HG02884 (cell line): Measurements from ENCODE around the gene OSBPL1A.

Experiments
- ATAC-seq: cut with Tn5 transposase; IDR thresholded peaks from one replicate; pipeline ENCODE4 v1.9.1; 2021; ENCODE audit warnings: mild to moderate bottlenecking, moderate library complexity; ENCODE audit not compliant: unreplicated experiment

OSBPL1A gene

DNA sequence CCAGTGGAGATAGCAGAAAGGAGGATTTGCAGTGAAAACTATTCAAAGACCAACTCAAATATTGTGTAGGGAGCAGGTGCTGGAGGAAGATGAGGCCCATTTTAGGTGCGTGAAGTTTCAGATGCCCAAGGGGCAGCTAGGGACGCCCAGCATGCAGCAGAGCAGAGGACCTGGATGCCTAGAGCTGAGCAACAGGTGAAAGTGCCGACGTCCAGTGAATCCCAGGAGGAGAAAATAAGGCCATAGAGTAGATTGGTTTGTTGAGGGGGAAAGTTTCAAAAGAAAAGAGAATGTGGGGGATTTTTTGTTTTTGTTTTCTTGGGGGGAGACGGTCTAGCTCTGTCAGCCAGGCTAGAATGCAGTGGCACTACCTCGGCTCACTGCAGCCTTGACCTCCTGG, 53.1 kb downstream of the OSBPL1A start:
- ATAC-seq = no peak

DNA sequence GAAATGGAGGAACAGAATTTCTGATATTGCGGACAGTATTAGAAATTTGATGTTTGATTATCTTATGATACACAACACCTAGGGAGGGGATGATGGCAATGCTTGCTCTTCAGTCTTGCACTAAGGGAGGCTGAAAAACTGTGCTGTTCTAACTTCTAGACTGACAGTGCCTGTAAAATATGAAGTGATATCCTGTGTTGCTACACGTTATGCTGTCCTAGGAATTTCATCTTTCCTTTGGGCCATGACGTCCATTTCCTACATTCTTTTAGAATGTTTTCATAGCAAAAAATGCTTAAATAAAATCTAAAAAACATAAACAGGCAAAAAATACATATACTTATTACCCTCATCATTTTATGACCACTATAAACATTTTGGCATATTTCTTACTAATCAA, 55.3 kb downstream of the OSBPL1A start:
- ATAC-seq = no peak

DNA sequence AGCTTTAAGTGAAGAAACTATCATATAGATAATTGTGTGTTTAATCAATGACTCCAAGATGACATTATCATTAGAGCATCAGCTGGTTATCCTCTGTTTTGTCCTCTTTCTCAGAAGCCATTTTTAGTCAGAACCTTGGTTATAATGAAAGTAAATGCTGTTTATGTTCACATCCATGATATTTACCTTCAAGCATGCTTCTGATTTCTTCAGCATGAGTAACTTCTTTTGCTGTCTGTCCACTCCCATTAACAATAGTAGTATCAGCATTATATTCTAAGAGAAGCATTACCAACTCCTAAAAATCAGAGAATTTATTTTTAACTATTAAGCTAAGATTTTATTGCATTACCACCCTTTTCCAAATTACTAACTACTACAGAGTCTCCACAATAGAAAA, 56.3 kb downstream of the OSBPL1A start:
- ATAC-seq = no peak

DNA sequence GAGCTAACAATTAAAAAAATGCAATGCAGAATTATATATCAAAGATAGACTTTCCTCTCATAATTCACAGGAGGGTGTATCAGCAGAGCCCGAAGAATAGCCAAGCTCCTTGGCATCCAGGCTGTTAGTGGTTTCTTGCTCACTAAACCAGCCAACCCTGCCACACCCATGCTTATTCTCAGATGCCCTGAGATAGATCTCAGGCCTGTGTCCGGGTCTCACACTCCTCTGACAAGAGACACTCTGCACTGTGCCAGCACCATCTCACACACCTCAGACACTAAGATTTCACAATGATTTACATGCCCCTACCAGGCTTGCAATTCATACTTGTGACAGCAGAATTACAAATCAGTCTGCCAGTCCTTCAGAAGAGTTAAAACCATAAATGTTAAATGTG, 64.5 kb downstream of the OSBPL1A start:
- ATAC-seq = no peak

DNA sequence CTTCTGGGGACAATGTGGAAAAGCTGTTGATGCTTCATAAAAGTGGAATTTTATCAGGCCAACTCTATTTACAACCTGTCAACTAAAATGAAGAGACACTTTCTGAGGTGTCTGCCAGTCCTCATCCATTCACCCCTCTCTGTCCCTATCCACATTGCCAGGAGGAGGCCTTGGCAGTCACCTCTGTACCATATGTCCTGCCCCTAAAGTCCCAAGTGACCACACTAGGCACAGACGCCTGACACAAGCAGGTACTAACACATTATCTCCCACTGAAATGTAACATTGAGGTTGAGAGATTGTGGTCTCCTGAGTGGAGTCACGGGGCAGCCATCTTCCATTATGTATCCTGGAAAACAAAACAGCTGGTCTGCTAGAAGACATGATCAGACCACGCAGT, 71.4 kb downstream of the OSBPL1A start:
- ATAC-seq = no peak

DNA sequence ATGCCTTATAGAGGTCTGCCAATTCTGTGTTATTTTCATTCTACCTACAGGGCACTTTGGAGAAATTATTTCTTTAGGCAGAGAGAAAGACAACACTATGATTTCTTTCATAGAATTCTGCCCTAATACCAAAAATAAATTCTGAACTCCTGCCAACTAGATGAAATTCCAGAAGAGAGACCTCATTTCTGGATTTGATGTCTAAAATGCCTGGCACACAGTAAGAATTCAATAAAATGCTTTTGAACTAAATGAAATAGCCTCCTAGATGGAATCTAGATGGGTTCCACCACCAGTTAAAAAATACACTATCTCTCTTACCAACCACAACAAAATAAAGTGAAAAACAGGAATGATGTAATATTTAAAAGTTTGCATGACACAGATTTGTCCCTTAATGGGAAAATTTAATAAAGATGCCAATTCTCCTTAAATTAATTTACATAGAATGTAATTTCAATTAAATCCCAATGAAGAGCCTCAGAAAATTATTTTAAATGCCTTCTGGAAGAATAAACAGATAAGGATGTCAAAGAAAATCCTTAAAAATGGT, 75.0 kb downstream of the OSBPL1A start:
- ATAC-seq = no peak

DNA sequence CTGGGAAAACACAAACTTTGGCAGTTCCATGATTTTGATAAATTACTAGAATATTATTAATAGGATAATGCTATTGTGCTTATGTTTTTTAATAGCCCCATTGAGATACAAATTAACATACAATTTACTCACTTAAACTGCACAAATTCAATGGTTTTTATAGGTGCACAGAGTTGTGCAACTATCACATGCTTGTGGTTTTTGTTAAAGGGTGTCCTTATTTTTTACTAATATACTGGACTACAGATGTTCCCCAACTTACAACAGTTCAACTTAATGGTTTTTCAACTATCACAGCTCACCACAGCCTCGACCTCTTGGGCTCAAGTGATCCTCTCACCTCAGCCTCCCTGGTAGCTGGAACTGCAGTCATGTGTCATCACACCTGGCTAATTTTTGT, 76.6 kb downstream of the OSBPL1A start:
- ATAC-seq = no peak

DNA sequence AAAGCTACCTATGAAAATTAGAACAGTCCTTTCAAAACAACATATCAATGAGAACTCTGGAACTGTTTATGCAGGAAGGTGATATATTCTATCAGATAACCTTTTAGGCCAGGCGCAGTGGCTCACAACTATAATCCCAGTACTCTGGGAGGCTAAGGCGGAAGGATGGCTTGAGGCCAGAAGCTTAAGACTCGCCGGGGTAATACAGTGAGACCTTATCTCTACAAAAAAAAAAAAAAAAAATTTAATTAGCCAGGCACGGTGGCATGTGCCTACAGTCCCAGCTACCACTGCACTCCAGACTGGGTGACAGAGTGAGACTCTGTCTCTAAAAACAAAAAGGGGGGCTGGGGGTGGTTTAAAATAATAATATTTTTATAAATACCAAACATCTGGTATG, 77.9 kb downstream of the OSBPL1A start:
- ATAC-seq = no peak

DNA sequence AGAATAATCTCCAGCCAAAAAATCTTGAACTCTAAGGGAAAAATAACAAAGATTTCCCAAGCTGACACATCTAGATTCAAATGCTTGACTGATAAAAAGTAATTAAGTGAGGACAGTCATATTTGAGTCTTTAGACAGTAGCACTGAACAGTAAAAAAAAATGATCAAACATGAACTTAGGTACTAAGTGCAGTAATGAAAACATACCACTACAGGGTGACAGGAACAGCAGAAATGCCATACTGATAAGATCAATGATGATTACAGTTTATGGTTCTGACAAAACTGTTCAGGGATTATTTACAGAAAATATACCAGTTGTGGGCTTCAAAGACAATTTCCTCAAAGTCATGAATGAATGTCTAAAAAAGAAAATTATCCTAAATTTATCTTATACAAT, 80.3 kb downstream of the OSBPL1A start:
- no peak for ATAC-seq

DNA sequence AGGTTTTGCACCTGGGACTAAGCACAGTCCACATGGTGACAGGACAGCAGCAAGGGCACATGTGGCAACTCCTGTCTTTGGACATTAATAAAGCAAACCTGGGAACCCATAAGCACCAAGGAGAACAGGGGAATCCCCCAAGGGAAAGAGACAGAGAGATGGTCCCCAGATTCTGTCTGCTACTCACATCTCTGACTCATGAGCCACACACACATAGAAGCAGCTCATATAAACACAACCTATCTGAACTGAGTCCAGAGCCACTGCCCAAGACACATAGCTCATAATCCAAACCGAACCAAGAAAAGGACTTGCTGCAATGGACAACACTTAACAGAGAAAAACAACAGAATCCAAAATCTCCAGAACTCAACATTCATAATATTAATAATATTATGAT, 82.5 kb downstream of the OSBPL1A start:
- ATAC-seq = no peak

DNA sequence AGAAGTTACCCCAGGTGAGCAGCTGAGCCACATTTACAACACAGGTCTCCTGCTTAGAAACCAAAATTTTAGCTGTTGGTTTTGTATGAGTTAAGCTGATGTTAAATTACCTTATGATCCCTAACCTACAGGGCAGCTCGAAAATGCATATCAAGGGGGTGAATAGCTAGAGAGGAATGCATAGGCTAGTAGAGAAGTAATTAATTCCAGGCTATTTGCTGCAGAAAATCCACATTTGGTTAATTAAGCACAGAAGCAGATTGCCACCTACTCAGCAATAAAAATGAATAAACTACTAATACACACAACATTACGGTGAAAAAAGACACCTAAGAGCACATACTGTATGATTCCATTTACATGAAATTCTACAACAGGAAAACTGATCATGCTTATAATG, 91.4 kb downstream of the OSBPL1A start:
- ATAC-seq = no peak

DNA sequence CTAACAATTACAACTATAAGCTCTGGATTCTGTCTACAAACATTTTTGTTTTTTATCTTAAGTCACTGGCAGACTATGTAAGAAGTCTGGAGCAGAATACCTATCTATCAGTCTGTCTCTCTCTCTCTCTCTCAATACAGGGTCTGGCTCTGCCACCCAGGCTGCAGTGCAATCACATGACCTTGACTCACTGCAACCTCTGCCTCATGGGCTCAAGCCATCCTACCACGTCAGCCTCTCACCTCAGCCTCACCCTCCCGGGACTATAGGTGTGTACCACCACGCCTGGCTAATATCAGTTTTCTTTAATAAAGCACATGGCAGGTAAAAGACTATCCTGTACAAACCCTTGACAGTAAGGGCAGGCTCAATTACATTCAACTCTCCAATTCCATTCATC, 96.9 kb downstream of the OSBPL1A start:
- ATAC-seq = no peak

DNA sequence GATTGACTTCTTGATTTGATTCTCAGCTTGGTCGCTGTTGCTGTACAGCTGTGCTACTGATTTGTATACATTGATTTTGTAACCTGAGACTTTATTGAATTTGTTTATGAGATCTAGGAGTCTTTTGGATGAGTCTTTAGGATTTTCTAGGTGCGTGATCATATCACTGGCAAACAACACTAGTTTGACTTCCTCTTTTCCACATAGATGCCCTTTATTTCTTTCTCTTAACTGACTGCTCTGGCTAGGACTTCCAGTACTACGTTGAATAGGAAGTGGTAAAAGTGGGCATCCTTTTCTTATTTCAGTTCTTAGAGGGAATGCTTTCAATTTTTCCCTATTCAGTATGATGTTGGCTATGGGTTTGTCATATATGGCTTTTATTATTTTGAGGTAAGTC, 101.3 kb downstream of the OSBPL1A start:
- no peak for ATAC-seq

DNA sequence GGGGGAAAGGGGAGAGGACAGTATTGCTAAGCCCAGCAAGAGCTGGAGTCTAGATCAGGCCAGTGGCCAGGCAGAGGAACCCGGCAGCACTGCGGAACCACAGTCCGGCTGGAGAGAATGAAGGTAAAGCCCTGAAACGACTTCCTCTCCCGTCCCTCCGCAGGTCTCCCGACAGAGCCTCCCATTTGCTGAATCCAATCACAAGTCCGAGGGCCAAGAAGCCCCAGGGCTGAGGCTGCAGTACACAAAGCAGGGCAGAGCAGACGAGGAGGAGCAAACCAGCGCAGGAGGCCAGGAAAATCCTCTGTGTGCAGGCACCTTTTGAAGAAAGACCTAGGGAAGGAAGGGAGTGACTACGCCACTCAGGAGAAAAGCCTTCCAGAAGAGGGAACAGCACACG, 104.4 kb downstream of the OSBPL1A start:
- no peak for ATAC-seq

DNA sequence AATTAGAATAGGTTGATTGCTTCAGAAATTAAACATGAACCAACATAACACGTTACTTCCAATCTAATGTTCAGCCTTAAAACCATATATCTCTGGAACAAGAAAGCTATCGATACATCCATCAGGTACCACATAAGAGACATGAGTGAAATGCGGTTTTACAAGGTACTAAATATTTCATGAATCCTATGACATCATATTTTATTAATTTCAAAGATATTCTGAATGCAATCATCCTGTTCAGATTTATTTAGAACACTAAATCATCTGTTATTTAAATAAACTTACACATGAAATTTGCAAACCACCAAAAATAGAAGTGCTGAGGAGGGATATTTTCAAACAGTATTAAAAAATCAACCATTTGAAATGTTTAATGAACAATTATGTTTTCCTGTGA, 119.0 kb downstream of the OSBPL1A start:
- no peak for ATAC-seq

DNA sequence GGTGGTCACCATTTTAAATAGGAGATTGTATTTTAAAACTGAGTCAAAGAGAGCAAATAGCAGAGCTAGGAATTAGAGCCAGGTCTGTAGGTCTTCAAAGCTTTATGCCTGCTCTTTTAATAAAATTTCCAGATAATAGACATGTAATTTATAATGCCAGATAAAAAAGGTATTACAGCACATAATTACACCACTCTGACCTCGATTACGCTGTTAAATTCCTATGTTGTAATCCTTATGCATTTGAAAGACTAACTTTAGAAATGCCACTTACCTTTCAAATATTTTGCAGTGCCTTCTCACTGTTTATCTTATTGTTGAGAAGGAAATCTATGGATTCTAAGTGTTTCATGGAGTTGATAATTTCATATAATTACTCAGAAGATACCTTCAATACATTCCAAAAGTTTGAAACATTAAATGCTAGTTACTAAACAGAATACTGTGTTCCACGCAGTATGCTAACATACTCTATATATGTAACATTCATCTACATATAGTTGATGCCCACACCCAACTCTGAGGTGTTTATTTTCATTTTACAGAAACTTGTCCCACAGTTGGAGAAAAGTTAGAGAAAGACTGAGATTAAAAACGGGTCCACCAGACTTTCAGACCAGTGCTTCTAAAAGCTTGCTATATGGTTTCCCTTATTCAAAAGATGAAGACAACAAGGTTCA, 120.0 kb downstream of the OSBPL1A start:
- ATAC-seq = no peak

DNA sequence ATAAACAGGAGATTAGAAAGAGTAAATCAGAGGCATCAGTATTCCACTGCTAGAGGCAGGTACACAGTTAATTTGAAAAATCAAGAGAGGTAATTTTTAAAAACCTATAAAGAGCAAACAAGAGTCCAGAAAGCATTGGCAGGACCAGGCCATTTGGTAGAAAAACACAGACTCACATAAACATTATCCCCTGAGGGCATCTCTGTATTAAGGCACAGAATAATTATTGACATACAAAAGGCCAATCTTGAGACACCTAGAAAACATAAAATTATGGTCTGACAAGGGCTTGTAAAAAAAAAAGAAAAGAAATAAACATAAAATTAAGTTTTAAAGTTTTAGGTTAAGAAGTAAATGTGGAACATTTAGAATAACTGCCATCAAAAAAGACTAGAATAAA, 120.6 kb downstream of the OSBPL1A start:
- no peak for ATAC-seq

DNA sequence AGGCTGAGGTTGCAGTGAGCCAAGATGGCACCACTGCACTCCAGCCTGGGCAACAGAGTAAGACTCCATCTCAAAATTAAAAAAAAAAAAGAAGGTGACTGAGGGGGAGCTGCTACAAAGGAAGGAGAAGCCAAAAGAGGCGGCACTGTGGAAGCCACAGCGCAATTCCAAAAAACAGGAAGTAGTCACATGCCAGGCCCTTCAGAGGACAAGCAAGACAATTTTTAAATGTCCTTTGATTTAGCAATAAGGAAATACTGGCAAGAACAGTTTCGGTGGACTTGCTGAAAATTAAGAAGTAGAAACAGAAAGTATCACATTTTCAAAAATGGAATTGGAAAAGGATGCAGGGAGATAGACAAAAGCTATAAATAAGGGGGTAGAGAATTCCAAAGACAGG, 122.8 kb downstream of the OSBPL1A start:
- ATAC-seq = no peak

DNA sequence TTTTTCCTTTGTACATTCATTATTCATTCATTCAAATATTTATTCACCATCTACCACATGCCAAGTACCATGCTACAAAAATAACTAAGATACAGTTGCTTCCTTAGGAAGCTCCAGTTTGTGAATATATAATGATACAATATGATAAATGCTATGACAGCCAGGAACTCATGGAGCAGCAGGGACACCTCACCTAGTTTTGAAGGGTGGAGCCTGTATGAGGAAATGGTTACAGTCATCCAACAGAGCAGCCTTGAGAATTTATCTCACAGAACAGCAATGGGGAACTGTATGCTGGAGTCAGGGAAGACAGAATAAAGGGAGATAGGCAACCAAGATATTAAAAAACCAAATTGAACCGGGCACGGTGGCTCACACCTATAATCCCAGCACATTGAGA, 124.0 kb downstream of the OSBPL1A start:
- no peak for ATAC-seq

DNA sequence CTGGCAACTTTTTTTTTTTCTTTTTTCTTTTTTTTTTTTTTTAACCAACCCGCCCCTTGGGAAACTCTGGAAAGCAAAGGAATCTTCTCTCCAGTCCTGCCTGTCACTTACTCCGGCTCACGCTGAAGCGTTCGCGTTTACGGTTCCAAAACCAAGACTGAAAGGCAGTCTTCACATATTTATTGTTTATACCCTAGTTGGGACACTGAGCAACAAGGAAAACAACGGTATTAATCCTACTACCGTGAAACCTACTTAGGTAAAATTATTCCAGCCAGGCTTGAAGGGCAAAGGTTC, 125.4 kb downstream of the OSBPL1A start:
- ATAC-seq = no peak

DNA sequence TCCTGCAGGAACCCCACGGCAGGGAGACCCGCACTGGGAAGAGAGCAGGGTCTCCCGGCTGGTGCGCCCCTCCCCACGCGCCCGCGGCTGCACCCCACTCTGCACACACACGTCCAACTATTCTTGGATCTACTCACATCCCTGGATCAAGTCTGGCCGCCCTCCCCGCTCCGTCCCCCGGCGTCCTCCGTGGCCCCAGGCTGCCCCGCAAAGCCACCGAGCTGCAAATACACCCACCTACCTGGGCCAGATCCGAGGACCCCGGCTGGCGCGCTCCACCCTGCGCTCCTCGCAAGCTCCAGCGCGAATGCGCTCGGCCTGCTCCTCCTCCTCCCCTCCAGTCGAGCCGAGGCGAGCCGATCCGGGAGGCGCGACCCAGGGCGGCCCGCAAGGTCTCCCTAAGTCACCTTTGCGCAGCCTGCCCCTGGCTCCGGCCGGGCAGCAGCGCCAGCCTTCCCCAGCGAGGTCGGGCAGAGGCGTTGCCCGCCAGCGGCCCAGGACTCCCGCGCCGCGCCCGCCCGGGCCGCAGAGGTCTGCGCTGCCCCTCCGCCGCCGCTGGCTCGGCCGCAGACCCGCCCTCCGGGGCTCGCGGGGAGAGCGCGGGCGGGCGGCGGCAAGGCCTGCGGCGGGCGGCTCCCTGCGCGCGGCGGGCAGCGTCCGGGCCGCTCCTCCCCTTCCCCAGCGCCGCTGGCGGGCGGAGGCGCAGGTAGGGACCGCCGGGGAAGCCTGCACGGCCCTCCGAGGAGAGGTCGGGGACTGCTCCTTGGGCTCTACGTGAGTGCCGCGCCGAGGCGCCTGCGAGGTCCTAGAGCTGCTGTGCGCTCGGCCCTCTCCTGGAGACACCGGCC, 126.0 kb downstream of the OSBPL1A start:
- ATAC-seq = peak; percentile 68

DNA sequence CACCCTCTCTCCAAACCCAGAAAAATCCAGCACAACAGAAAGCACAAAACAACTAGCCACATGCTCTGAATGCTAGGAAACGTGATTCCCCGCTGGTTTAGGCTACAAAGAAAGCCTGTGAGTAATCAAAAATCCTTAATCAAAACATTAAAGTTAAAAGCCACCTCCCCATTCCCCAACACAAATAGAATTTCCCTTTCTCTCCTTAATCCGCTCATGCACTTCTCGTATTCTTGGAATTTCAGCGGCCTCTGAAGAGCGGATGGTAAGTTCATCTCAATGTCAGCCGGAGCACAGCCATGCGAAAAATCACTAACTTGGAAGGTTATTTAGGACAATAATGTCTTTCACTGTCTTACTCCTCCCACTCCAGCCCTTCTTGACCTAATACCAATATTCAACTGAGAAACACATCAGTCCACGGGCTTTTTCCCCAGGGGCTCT, 126.7 kb downstream of the OSBPL1A start:
- no peak for ATAC-seq
